Esophagus muscularis mucosa (tissue), 3 donors: ENCODE data around the gene CFL1.

Experiments
- POLR2A ChIP-seq: fragments of 450-650 bp; IDR thresholded peaks from one replicate; pipeline ENCODE4 v1.6.1; 2017; ENCODE audit warnings: antibody characterized with exemption, moderate library complexity, mild to moderate bottlenecking, low read depth
- POLR2AphosphoS5 ChIP-seq, 2 donors: sonication (generic); formaldehyde crosslinking; IDR thresholded peaks; one replicate each; pipeline ENCODE4 v1.6.1; 2017; ENCODE audit warnings: antibody characterized with exemption in 2 of 2
- TF ChIP-seq, protein P1 (sequence below), 3 experiments: fragments of 200-600 bp in 2 of 3; fragments of 450-650 bp in 1 of 3; sonication (generic) in 2 of 3; IDR thresholded peaks; one replicate each; pipeline ENCODE4 v1.5.1; 2017 to 2019; ENCODE audit warnings: antibody characterized with exemption in 3 of 3, mild to moderate bottlenecking in 2 of 3, moderate library complexity in 1 of 3

DNA sequence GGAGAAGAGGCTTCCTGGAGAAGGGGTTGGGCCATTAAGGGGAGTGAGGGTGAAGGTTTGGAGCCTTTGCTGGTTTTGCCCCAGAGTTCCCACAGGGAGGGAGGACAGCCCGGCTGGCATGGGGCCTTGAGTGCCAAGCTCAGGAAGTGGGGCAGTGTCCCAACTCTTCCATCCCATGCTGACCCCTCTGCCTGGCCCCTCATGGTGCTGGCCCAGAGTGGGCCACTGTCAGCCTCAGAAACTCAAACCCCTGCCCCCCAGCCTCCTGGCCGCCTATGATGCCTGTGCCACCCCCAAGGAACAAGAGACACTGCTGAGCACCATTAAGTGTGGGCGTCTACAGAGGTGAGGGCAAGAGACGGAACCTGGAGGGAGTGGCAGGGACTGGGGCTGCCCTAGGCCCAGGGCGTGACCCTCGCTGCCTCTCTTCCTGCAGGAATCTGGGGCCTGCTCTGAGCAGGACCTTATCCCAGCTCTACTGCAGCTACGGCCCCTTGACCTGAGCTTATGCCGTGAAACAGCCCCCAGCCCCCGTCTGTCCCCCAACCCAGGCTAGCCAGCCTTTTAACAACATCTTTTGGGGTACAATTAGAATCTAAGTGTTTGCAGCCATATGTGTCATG is 7.7 kb upstream of the CFL1 start:
- TF ChIP-seq, protein P1, sequence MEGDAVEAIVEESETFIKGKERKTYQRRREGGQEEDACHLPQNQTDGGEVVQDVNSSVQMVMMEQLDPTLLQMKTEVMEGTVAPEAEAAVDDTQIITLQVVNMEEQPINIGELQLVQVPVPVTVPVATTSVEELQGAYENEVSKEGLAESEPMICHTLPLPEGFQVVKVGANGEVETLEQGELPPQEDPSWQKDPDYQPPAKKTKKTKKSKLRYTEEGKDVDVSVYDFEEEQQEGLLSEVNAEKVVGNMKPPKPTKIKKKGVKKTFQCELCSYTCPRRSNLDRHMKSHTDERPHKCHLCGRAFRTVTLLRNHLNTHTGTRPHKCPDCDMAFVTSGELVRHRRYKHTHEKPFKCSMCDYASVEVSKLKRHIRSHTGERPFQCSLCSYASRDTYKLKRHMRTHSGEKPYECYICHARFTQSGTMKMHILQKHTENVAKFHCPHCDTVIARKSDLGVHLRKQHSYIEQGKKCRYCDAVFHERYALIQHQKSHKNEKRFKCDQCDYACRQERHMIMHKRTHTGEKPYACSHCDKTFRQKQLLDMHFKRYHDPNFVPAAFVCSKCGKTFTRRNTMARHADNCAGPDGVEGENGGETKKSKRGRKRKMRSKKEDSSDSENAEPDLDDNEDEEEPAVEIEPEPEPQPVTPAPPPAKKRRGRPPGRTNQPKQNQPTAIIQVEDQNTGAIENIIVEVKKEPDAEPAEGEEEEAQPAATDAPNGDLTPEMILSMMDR (IDR thresholded peaks at IDR 0.05) = no peak
- TF ChIP-seq POLR2A (no peak), POLR2AphosphoS5 (IDR thresholded peaks at IDR 0.05) (no peak)
